Measurements from ENCODE around the gene MMAB.

Gene MMAB

DNA sequence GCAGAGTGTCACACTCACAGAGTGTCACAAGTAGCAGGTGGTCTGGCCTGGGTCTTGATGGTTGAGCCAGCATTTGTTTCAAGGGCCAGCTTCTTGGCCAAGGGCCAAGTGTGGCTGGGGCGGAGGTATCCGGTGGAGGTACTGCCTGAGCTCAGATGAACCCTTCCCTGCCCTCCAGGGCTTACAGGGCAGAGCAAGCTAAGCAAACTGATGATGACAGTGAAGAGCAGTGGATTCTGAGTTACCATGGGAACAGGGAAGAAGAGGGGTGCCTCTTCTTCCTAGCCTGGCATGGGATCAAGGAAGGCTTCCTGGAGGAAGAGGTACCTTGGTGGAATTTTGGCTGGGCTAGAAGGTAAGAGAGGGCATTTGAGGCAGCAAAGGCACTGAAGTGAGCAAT is 36.0 kb upstream of the MMAB start:
- in situ Hi-C loops (cut with HindIII; ENCODE audit: low sequenced_read_pairs): no loop called here
- H3K4me3 ChIP-seq (ENCODE audit: low read depth, low read length): no peak overlapping the region
- TF ChIP-seq, protein P1, sequence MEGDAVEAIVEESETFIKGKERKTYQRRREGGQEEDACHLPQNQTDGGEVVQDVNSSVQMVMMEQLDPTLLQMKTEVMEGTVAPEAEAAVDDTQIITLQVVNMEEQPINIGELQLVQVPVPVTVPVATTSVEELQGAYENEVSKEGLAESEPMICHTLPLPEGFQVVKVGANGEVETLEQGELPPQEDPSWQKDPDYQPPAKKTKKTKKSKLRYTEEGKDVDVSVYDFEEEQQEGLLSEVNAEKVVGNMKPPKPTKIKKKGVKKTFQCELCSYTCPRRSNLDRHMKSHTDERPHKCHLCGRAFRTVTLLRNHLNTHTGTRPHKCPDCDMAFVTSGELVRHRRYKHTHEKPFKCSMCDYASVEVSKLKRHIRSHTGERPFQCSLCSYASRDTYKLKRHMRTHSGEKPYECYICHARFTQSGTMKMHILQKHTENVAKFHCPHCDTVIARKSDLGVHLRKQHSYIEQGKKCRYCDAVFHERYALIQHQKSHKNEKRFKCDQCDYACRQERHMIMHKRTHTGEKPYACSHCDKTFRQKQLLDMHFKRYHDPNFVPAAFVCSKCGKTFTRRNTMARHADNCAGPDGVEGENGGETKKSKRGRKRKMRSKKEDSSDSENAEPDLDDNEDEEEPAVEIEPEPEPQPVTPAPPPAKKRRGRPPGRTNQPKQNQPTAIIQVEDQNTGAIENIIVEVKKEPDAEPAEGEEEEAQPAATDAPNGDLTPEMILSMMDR (IDR thresholded peaks at IDR 0.05; ENCODE audit: low read depth, low read length, missing control alignments): no peak
- no peak for DNase-seq (ENCODE audit: low read depth)

DNA sequence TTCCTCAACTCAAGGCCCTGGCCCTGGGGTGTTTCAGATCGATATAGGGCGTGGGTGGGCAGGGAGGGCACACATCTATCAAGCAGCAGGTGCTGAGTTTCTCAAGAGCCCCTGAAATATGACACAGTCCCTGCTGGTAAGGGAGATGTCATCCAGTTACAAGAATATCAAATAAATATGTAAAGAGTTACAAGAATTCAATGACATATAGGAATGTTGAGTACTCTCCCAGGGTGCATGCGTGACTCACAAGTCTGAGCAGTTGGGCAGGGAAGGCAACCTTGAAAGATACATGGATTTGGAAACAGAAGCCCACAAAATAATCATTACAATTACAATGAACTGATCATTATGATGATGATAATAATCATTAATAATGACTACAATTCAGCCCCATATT is 35.5 kb upstream of the MMAB start:
- TF ChIP-seq, protein P1 (IDR thresholded peaks at IDR 0.05; ENCODE audit: low read depth, low read length, missing control alignments): no peak
- DNase-seq (ENCODE audit: low read depth): no peak
- in situ Hi-C loops (cut with HindIII; ENCODE audit: low sequenced_read_pairs): no loop called here
- H3K4me3 ChIP-seq (ENCODE audit: low read depth, low read length): no peak overlapping the region

DNA sequence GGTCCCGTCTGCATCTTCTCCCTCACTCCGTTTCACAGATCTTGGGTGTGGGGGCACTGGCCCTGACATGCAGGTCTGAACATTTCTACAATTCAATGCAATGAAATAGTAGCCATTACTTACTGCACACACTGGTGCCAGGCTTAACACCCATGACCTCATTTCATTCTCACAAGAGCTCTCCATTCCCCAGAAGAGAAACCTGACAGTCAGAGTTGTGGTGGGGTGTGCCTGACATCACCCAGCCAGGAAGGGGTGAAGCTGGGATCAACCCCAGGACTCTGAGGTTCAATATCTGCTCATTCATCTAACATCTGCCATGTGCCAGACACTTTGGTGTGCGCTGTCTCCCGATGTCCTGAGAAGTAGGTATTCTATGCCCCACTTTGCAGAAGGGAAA is 35.0 kb upstream of the MMAB start:
- in situ Hi-C loops (cut with HindIII; ENCODE audit: low sequenced_read_pairs): no loop called here
- no peak for DNase-seq (ENCODE audit: low read depth)
- TF ChIP-seq, protein P1 (IDR thresholded peaks at IDR 0.05; ENCODE audit: low read depth, low read length, missing control alignments): no peak
- H3K4me3 ChIP-seq (ENCODE audit: low read depth, low read length): no peak overlapping the region

DNA sequence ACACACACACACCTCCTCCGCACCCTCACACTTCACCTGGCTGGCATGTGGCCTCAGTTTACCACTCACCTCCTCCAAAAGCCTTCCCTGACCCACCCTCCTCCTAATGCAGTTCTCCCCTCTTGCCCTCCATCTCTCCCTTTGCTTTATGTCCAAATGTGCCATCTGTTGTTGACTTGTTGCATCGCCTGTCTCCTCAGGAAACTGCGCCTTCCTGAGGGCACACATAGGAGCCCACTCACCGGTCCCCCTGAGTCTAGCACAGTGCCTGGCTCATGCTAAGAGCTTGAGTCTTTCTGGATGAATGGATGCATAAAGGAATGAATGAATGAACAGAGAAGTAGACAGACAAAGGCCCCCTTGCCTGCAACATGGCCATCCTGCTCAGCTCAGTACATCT is 34.3 kb upstream of the MMAB start:
- TF ChIP-seq, protein P1 (IDR thresholded peaks at IDR 0.05; ENCODE audit: low read depth, low read length, missing control alignments): no peak
- H3K4me3 ChIP-seq (ENCODE audit: low read depth, low read length): no peak overlapping the region
- DNase-seq (ENCODE audit: low read depth): no peak
- in situ Hi-C loops (cut with HindIII; ENCODE audit: low sequenced_read_pairs): no loop called here

DNA sequence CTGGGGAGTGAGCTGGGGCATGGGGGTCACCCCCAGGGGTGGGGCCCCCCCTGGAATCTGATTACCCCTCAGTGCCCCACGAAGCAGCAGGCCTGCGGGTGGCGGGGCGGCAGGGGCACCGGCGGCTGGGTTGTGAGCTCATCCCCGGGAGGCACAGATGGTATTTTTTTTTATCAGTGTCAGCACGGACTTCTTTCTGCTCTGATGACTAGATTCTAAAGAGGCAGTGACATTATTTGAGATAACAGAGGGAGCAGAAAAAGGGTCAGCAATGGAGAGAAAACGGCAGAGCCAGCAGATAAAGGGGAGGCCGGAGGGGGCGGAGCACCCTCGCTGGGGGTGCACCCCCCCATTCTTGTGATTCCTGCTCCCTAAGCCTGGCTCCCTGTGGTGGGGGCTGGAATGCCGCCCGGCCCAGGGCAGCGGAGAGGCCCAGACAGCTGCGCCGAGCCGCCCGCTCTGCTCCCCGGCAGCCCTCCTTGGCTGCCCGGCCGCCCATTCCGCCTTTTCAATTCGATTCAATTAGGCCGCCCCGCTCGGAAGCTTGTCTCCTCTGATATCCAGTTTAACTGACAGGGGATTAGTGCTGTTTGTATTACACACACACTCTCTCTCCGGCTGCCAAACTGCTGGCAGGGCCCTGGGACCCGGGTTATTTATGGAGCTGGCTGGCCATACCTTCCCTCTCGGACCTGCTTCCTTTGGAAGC is 33.2 kb upstream of the MMAB start:
- no peak overlapping the region for H3K4me3 ChIP-seq (ENCODE audit: low read depth, low read length)
- in situ Hi-C loops (cut with HindIII; ENCODE audit: low sequenced_read_pairs): no loop called here
- TF ChIP-seq, protein P1 (IDR thresholded peaks at IDR 0.05; ENCODE audit: low read depth, low read length, missing control alignments): no peak
- no peak for DNase-seq (ENCODE audit: low read depth)

DNA sequence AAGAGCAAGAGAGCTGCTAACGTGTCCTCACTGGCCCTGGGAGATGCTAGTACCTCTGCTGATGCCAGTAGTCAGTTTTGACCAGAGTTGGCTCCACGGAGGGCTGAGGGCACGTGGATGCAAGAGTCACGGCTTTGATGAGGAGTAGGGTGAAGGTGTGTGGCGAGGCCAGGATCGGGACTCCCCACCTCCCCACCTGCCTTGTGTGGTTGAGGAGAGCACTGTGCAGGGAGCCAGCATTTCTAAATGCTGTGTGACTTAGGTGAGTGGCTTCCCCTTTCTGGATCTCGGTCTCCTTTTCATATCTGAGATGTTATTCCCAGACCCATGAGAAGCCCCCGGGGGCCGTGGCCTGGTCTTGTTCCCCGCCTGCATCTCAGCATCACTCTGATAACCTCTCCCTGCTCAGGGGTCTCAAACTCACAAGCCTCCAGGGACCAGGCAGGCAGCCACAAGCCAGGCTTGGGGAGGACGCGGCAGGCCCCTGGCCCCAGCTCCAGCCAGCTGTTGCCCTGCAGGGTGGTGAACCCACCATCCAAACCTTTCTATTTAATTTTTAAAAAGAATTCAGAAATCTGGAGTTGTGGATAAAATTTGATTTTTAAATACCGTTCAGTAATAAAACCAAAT is 32.4 kb upstream of the MMAB start:
- no peak for DNase-seq (ENCODE audit: low read depth)
- TF ChIP-seq, protein P1 (IDR thresholded peaks at IDR 0.05; ENCODE audit: low read depth, low read length, missing control alignments): no peak
- H3K4me3 ChIP-seq (ENCODE audit: low read depth, low read length): no peak overlapping the region
- in situ Hi-C loops (cut with HindIII; ENCODE audit: low sequenced_read_pairs): no loop called here
